ENCODE measurements around the gene FAM81A. TPM values are rescaled to one million over a fixed set of nuclear protein-coding genes. Genes with fewer than 3 reads are reported as not detected.

Gene FAM81A
- total RNA-seq, 1 donor from 2014 or later, result 1.3 TPM

GRCh38 chr15:59492389-59493377 is 54.7 kb downstream of the FAM81A start:
- no peaks in the 10 kb centered on the region for H3K36me3 ChIP-seq
- DNase-seq, result no peak
- H3K9me3 ChIP-seq, result no peaks in the 10 kb centered on the region
- no peaks in the 10 kb centered on the region for H3K4me1 ChIP-seq
- peak; percentile 89 for TF ChIP-seq CTCF (IDR thresholded peaks at IDR 0.05)
- H3K27me3 ChIP-seq, result no peaks in the 10 kb centered on the region
- H3K27ac ChIP-seq, result no peak overlapping the region
- ATAC-seq, result peak; percentile 98
- intact Hi-C loops (cut with DNase I), result loop anchor here (10.0 kb wide), 1 partner anchor 528 kb away; no protein-coding TSS in a partner anchor
- H3K4me3 ChIP-seq, result no peak overlapping the region

GRCh38 chr15:59501597-59501996 is 63.6 kb downstream of the FAM81A start:
- Histone ChIP-seq H3K27ac (no peak overlapping the region), H3K9me3 (no peaks in the 10 kb centered on the region), H3K27me3 (no peaks in the 10 kb centered on the region), H3K4me3 (no peak overlapping the region), H3K4me1 (no peaks in the 10 kb centered on the region), H3K36me3 (no peaks in the 10 kb centered on the region)
- peak; percentile 61 for TF ChIP-seq CTCF (IDR thresholded peaks at IDR 0.05)
- DNase-seq (no peak), ATAC-seq (peak; percentile 80)
- intact Hi-C loops (cut with DNase I), result no loop called here

DNA sequence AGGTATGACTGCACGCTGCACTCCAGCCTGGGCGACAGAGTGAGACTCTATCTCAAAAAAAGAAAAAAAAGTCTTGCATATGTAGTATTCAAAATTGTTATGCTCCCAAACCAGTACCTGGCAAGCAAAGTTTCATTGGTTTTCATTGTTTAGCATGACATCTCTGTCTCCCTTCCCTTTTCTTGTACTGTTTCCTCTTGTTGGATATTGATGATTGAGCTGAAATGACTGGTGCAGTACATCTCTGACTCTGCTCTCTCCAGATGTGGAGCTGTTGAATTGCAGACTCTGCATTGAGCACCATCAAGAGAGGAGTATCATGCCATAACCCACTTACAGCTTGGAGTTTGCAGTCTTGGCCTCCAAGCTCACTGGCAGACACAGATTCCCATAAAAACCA is 77.2 kb downstream of the FAM81A start:
- Histone ChIP-seq H3K9me3 (no peaks in the 10 kb centered on the region), H3K27me3 (no peaks in the 10 kb centered on the region), H3K27ac (no peak overlapping the region), H3K4me3 (no peak overlapping the region), H3K4me1 (no peaks in the 10 kb centered on the region), H3K36me3 (no peaks in the 10 kb centered on the region)
- ATAC-seq (no peak), DNase-seq (no peak)
- no peak for TF ChIP-seq CTCF (IDR thresholded peaks at IDR 0.05)
- intact Hi-C loops (cut with DNase I), result no loop called here

GRCh38 chr15:59516655-59517461 is 78.9 kb downstream of the FAM81A start:
- no peaks in the 10 kb centered on the region for H3K9me3 ChIP-seq
- no peak for TF ChIP-seq CTCF (IDR thresholded peaks at IDR 0.05)
- no peaks in the 10 kb centered on the region for H3K27me3 ChIP-seq
- intact Hi-C loops (cut with DNase I), result no loop called here
- no peak overlapping the region for H3K4me3 ChIP-seq
- H3K36me3 ChIP-seq, result no peaks in the 10 kb centered on the region
- ATAC-seq, result peak; percentile 21
- no peak overlapping the region for H3K27ac ChIP-seq
- no peak for DNase-seq
- no peaks in the 10 kb centered on the region for H3K4me1 ChIP-seq

- DNase-seq, result no peak
- no peak for TF ChIP-seq CTCF (IDR thresholded peaks at IDR 0.05)
- no peak for ATAC-seq
- Histone ChIP-seq H3K4me1 (no peaks in the 10 kb centered on the region), H3K9me3 (no peaks in the 10 kb centered on the region), H3K27me3 (no peaks in the 10 kb centered on the region), H3K36me3 (no peaks in the 10 kb centered on the region), H3K27ac (no peak overlapping the region), H3K4me3 (no peak overlapping the region)
- intact Hi-C loops (cut with DNase I), result no loop called here
Observed at GRCh38 chr15:59519329-59519728, 81.3 kb downstream of the FAM81A start.
